GM18511 (cell line): ENCODE measurements around the gene MAMSTR.
"Not testable (repeated sequence)": the region's sequence is repeated elsewhere in the genome, so short reads cannot be mapped to it uniquely, and the experiment has no call there.

Experiments
- ATAC-seq: cut with Tn5 transposase; IDR thresholded peaks from one replicate; pipeline ENCODE4 v1.9.1; 2021; ENCODE audit warnings: mild to moderate bottlenecking, moderate library complexity; ENCODE audit not compliant: unreplicated experiment

MAMSTR gene, protein sequence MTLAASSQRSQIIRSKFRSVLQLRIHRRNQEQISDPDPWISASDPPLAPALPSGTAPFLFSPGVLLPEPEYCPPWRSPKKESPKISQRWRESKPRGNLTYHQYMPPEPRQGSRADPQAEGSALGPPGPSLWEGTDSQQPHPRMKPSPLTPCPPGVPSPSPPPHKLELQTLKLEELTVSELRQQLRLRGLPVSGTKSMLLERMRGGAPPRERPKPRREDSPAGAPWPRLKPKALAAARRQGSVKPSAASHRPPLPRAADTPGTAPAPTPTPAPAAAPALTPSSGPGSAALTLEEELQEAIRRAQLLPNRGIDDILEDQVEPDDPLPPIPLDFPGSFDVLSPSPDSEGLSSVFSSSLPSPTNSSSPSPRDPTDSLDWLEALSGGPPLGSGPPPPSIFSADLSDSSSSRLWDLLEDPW

GRCh38 chr19:48719263-48720171, at the start of gene MAMSTR:
Gene MAMSTR, minus strand, starts transcription at chr19:48719725. Its CDS starts 694 bp downstream, at chr19:48719031.
- no peak for ATAC-seq

DNA sequence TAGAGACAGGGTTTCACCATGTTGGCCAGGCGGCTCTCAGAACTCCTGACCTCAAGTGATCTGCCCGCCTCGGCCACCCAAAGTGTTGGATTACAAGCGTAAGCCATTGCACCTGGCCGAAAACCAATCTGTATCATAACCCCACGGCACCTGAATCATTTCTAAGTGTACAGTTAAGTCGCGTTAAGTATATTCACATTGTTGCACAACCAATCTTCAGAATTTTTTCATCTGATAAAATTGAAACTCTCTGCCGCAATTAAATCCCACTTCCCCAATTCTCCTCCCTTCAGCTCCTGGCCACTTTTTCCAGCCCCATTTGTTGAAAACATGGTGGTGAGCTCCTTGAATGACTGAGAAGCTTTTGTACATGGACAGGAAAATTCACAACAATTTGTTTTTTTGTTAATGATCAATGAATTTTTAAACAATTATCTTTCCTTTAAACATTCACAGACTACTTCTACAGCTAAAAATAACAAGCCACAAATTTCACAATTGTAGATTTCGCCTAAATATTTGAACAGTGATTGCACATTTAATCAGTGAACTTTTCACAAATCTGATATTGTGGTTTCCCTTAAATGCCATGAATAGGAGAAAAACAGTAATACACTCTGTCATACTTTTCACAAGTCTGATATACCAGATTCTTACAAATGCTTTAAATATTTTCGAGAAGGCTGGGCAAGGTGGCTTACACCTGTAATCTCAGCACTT, 49.6 kb upstream of the MAMSTR start:
- no peak for ATAC-seq

DNA sequence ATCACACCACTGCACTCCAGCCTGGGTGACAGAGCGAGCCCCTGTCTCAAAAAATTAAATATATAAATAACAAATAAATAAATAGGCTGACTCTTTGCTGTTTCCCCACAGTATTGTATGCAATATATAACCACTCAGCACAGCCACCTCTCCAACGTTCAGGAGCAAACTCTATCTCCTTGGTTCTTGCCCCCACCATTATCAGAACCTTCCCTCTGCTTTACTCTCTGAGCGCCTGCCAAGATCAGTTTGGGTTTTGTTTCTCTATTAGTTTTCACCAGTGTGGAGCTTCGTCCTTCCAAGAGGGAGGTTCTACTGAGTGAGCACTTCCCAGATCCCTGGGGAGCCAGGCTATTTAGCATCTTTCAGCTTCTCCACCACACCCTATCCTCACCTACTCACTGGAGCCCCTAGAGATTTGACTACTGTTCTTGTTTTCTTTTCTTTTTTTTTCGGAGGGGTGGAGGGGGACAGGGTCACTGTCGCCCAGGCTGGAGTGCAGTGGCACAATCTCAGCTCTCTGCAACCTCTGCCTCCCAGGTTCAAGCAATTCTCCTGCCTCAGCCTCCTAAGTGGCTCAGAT, 48.7 kb upstream of the MAMSTR start:
- ATAC-seq, result not testable (repeated sequence)

GRCh38 chr19:48765816-48766215, 46.3 kb upstream of the MAMSTR start:
- ATAC-seq, result not testable (repeated sequence)

- ATAC-seq, result no peak
Measured at GRCh38 chr19:48760504-48761205, 41.1 kb upstream of the MAMSTR start.

DNA sequence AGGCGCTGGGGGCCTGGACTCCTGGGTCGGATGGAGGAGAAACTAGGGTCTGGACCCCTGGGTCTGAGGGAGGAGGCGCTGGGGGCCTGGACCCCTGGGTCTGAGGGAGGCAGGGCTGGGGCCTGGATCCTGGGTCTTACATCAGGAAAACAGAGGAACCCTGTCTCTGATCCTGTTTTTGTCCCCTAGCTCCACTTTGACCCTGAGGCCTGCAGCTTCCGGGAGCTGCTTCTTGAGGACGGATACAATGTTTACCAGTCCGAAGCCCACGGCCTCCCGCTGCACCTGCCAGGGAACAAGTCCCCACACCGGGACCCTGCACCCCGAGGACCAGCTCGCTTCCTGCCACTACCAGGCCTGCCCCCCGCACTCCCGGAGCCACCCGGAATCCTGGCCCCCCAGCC, 38.2 kb upstream of the MAMSTR start:
- ATAC-seq, result no peak

DNA sequence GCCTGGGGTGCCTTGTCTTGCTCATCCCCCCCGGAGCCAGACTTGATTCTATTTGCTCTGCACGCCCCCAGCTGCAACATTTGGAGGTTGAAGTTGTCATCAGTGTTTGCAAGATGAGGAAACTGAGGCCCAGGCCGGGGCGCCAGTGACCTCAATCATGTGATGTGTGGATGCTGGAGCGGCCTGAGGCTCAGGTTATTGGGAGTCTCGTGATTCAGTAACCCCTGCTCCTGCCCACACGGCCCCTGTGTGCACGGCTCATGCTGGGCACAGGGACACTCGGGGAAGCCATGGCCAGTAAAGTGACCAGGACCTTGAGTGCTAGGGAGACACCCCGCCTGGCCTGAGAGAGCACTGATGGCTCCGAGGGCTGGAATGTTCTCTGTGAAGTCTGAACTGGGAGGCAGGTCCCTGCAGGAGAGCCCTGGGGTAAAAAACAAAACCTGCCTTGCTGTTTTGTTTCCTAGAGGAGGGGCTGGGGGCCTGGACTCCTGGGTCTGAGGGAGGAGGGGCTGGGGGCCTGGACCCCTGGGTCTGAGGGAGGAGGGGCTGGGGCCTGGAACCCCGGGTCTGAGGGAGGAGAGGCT, 37.7 kb upstream of the MAMSTR start:
- no peak for ATAC-seq

- no peak for ATAC-seq
Measured at GRCh38 chr19:48756686-48757085, 37.2 kb upstream of the MAMSTR start.

DNA sequence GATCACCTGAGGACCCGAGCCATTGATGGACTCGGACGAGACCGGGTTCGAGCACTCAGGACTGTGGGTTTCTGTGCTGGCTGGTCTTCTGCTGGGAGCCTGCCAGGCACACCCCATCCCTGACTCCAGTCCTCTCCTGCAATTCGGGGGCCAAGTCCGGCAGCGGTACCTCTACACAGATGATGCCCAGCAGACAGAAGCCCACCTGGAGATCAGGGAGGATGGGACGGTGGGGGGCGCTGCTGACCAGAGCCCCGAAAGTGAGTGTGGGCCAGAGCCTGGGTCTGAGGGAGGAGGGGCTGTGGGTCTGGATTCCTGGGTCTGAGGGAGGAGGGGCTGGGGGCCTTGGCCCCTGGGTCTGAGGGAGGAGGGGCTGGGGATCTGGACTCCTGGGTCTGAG, 36.7 kb upstream of the MAMSTR start:
- ATAC-seq, result no peak

- ATAC-seq, result no peak
Measured at GRCh38 chr19:48755787-48756186, 36.3 kb upstream of the MAMSTR start.

GRCh38 chr19:48755084-48755641, 35.6 kb upstream of the MAMSTR start, which contains the start of gene FGF21:
Gene FGF21, plus strand, starts transcription at chr19:48755524. Its CDS starts 713 bp downstream, at chr19:48756237.
- no peak for ATAC-seq

DNA sequence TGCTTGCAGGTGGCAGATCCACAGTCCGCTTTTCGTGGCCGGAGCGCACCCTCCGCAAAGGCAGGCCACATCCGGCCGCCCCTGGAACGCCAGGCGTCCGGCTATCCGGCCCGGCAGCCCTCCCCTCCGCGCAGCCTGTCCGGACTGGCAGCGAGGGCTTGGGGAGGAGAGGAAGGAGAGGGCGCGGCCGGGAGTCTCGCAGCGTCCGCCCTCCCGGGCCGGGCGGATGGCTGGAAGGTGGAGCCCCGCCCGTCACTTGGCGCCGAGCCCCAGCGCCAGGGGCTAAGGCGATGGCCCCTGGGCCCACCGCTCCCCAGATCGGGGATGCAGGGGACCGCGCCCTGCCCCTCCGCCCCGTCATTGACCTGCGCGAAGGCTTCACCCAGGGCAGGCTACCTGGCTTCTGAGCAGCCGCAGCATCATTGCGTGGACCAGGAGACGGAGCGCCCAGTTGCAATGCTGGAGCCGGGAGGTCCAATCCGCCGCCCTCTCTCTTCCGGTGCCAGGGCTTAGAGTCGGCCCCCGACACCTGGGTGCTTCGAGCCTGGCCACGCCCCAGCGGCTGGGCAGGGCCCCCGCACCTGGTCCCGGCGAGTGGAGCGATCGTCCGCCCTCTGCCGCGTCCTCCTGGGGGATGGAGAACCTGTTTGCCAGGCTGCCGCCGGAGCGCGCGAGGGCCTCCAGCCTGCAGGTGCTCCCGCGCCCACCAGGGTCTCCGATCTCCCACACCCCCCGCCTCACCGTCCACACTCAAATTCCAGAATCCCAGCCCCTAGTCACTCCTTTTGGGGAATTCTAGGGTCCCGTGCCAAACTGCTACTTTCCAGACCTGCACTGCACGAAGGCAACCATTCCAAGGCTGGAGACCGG, 33.2 kb upstream of the MAMSTR start, which contains the start of gene FUT1:
TSS of gene FUT1 (minus strand) at position 146 of the 870 bp plus-strand sequence. CDS start 1,360 bp downstream, outside the sequence.
- no peak for ATAC-seq

GRCh38 chr19:48751845-48752495, 32.4 kb upstream of the MAMSTR start:
- ATAC-seq, result no peak

DNA sequence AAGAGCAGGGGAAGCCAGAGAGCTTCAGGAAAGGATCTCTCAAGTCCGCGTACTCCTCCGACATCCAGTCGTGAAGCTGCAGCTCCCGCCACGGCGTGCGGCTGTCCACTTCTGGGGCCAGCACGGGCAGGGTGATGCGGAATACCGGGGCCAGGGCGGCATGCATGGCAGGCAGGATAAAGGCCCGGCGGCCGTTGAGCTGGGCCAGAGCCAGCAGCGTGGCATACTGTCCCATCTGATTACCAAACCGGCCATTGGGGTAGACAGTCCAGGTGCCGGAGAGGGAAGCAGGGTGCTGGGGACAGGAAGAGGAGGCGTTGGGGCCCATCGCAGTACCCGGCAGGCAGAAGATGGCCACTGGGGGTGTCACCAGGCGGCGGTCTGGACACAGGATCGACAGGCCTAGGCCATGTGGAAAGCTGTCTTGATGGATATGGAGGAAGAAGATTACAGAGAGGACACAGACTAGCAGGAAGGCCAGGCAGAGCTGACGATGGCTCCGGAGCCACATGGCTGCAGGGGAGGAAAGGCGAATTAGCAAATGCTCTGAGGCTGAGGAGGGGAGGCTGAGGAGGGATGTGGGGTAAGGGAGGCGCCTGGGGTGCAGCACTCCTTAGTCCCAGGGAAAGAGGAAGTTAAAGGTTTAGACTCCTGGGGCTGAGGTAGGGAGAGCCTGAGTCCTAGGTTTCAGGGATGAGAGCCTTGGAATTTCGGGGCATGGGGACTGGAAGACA, 31.4 kb upstream of the MAMSTR start:
- no peak for ATAC-seq

GRCh38 chr19:48750351-48750750, 30.8 kb upstream of the MAMSTR start:
- ATAC-seq, result no peak

- no peak for ATAC-seq
Measured at GRCh38 chr19:48749571-48750198, 30.2 kb upstream of the MAMSTR start.
